Neural cell (in vitro differentiated cells): ENCODE data around the gene CAMK2A. TPM values are rescaled to one million over a fixed set of nuclear protein-coding genes. Genes with fewer than 3 reads are reported as not detected.
"Not testable (repeated sequence)": the region's sequence is repeated elsewhere in the genome, so short reads cannot be mapped to it uniquely, and the experiment has no call there.

ENCODE experiments used
- H2AFZ ChIP-seq: fragments of 200-600, 300-800 bp; sonication (generic), shearing (Covaris generic); 2 replicates; pipeline ENCODE4 v1.6.0; 2014; ENCODE audit warnings: low read depth, mild to moderate bottlenecking, antibody characterized with exemption, low read length, moderate library complexity
- H3F3A ChIP-seq: fragments of 200-600 bp; shearing (Covaris generic); 2 replicates; pipeline ENCODE4 v1.6.1; 2016; ENCODE audit warnings: mild to moderate bottlenecking, moderate library complexity, mixed read lengths, antibody characterized with exemption, low read length; ENCODE audit not compliant: insufficient read depth, poor library complexity, severe bottlenecking
- H3K27ac ChIP-seq: fragments of 200-600, 300-800 bp; sonication (generic), shearing (Covaris generic); 2 replicates; pipeline ENCODE4 v1.5.1; 2014; ENCODE audit warnings: mild to moderate bottlenecking, low read length, moderate library complexity
- H3K27me3 ChIP-seq: fragments of 300-800, 200-600 bp; sonication (generic), shearing (Covaris generic); 2 replicates; pipeline ENCODE4 v1.6.0; 2014; ENCODE audit warnings: mild to moderate bottlenecking, low read depth, low read length, moderate library complexity; ENCODE audit not compliant: insufficient read depth
- H3K36me3 ChIP-seq: fragments of 300-800, 200-600 bp; sonication (generic), shearing (Covaris generic); 2 replicates; pipeline ENCODE4 v1.5.1; 2014; ENCODE audit warnings: mild to moderate bottlenecking, antibody characterized with exemption, low read length, moderate library complexity; ENCODE audit not compliant: insufficient read depth
- H3K4me2 ChIP-seq: fragments of 300-800, 200-600 bp; sonication (generic), shearing (Covaris generic); 2 replicates; pipeline ENCODE4 v1.6.0; 2014; ENCODE audit warnings: mild to moderate bottlenecking, low read length
- H3K4me3 ChIP-seq: fragments of 300-800, 200-600 bp; sonication (generic), shearing (Covaris generic); 2 replicates; pipeline ENCODE4 v1.5.1; 2014; ENCODE audit warnings: mild to moderate bottlenecking, low read length, moderate library complexity
- H3K79me2 ChIP-seq: fragments of 200-600 bp; shearing (Covaris generic); replicated peaks from 2 replicates; pipeline ENCODE4 v1.6.0; 2014; ENCODE audit warnings: mild to moderate bottlenecking, low read length, moderate library complexity; ENCODE audit not compliant: insufficient read depth
- H3K9ac ChIP-seq: fragments of 300-800, 200-600 bp; sonication (generic), shearing (Covaris generic); 2 replicates; pipeline ENCODE4 v1.6.1; 2016; ENCODE audit warnings: mild to moderate bottlenecking, low read length, mixed read lengths
- H3K9me2 ChIP-seq: fragments of 200-600 bp; shearing (Covaris generic); 2 replicates; pipeline ENCODE4 v1.6.1; 2016; ENCODE audit warnings: mild to moderate bottlenecking, low read length, mixed read lengths; ENCODE audit not compliant: insufficient read depth
- H3K9me3 ChIP-seq: fragments of 200-600, 300-800 bp; sonication (generic), shearing (Covaris generic); 2 replicates; pipeline ENCODE4 v1.6.1; 2016; ENCODE audit warnings: mild to moderate bottlenecking, mixed run types, low read length, moderate library complexity, mixed read lengths
- H4K20me1 ChIP-seq: fragments of 200-600 bp; shearing (Covaris generic); 2 replicates; pipeline ENCODE4 v1.6.1; 2016; ENCODE audit warnings: mild to moderate bottlenecking, mixed run types; ENCODE audit not compliant: insufficient read depth
- CTCF ChIP-seq: fragments of 450-650 bp; IDR thresholded peaks from 2 replicates; pipeline ENCODE4 v1.5.1; 2014; ENCODE audit warnings: antibody characterized with exemption, mild to moderate bottlenecking, moderate library complexity; ENCODE audit not compliant: poor library complexity, severe bottlenecking
- EP300 ChIP-seq: fragments of 450-650 bp; conservative IDR thresholded peaks from 2 replicates; pipeline ENCODE4 v1.6.1; 2014; ENCODE audit warnings: antibody characterized with exemption, mild to moderate bottlenecking, moderate library complexity; ENCODE audit not compliant: poor library complexity, severe bottlenecking
- EZH2 ChIP-seq: fragments of 200-600, 300-800 bp; shearing (Covaris generic), sonication (generic); IDR thresholded peaks from 2 replicates; pipeline ENCODE4 v1.6.1; 2014; ENCODE audit warnings: antibody characterized with exemption, low read length, borderline replicate concordance, mild to moderate bottlenecking; ENCODE audit not compliant: insufficient read depth, poor library complexity, severe bottlenecking
- MXI1 ChIP-seq: fragments of 450-650 bp; conservative IDR thresholded peaks from 2 replicates; pipeline ENCODE4 v1.6.1; 2014; ENCODE audit warnings: antibody characterized with exemption, mild to moderate bottlenecking; ENCODE audit not compliant: poor library complexity, severe bottlenecking
- POLR2AphosphoS5 ChIP-seq: IDR thresholded peaks from 2 replicates; pipeline ENCODE4 v1.6.1; 2012
- RAD21 ChIP-seq: fragments of 450-650 bp; conservative IDR thresholded peaks from 2 replicates; pipeline ENCODE4 v1.6.1; 2014; ENCODE audit warnings: antibody characterized with exemption, mild to moderate bottlenecking, moderate library complexity
- REST ChIP-seq: IDR thresholded peaks from 2 replicates; pipeline ENCODE4 v1.6.1; 2012; ENCODE audit warnings: borderline replicate concordance
- SMC3 ChIP-seq: fragments of 450-650 bp; conservative IDR thresholded peaks from 2 replicates; pipeline ENCODE4 v1.6.1; 2014; ENCODE audit warnings: antibody characterized with exemption, mild to moderate bottlenecking, moderate library complexity; ENCODE audit not compliant: poor library complexity
- TAF1 ChIP-seq: IDR thresholded peaks from 2 replicates; pipeline ENCODE4 v1.6.1; 2012; ENCODE audit warnings: low read depth
- polyA plus RNA-seq: library from polyadenylated mRNA; depleted of rRNA; stranded (reverse); fragments of >200 nt; gene quantifications from 2 replicates; pipeline ENCODE4 v1.2.3, GENCODE V29; 2014

Gene CAMK2A
- polyA plus RNA-seq, 1 donor from 2014 or later: 61.7 TPM

DNA sequence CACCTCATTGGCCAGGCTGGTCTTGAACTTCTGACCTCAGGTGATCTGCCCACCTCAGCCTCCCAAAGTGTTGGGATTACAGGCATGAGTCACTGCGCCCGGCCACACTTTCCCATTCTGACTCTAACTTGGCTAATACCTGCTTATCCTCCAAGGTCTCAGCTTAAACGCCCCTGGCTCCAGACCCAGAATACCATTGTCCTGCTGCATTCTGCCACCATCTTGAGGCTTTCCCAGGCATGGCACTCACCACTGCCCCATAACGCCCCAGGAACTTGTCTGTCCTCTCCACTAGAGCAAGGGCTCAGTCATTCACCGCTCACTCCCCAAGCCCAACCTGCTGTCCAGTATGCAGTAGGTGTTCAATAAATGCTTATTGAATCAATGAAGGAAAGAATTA, 39.8 kb downstream of the CAMK2A start:
- H3K79me2 ChIP-seq: no peaks in the 10 kb centered on the region
- no peak overlapping the region for H3K27ac ChIP-seq
- no peak overlapping the region for H3K4me3 ChIP-seq
- H3K36me3 ChIP-seq: peaks cover 6% of the 10 kb centered on the region
- no peaks in the 10 kb centered on the region for H3F3A ChIP-seq
- H3K4me2 ChIP-seq: no peak overlapping the region
- no peaks in the 10 kb centered on the region for H3K27me3 ChIP-seq
- no peak overlapping the region for H3K9ac ChIP-seq
- no peaks in the 10 kb centered on the region for H3K9me2 ChIP-seq
- TF ChIP-seq SMC3: no peak
- no peak for TF ChIP-seq EP300
- TF ChIP-seq TAF1: no peak
- TF ChIP-seq EZH2: no peak
- TF ChIP-seq MXI1: no peak
- no peak for TF ChIP-seq REST
- TF ChIP-seq POLR2AphosphoS5: no peak
- no peak for TF ChIP-seq CTCF
- TF ChIP-seq RAD21: no peak
- no peaks in the 10 kb centered on the region for H4K20me1 ChIP-seq
- no peaks in the 10 kb centered on the region for H3K9me3 ChIP-seq
- H2AFZ ChIP-seq: no peak overlapping the region

- no peaks in the 10 kb centered on the region for H3K9me3 ChIP-seq
- H3K9me2 ChIP-seq: no peaks in the 10 kb centered on the region
- no peaks in the 10 kb centered on the region for H3K79me2 ChIP-seq
- peaks cover 6% of the 10 kb centered on the region for H3K36me3 ChIP-seq
- H3K4me3 ChIP-seq: no peak overlapping the region
- TF ChIP-seq MXI1 (no peak), SMC3 (no peak), EP300 (no peak), EZH2 (no peak), REST (no peak), TAF1 (no peak), POLR2AphosphoS5 (no peak), RAD21 (no peak), CTCF (no peak)
- no peaks in the 10 kb centered on the region for H4K20me1 ChIP-seq
- no peak overlapping the region for H2AFZ ChIP-seq
- H3K9ac ChIP-seq: no peak overlapping the region
- H3F3A ChIP-seq: no peaks in the 10 kb centered on the region
- H3K27me3 ChIP-seq: no peaks in the 10 kb centered on the region
- H3K27ac ChIP-seq: no peak overlapping the region
- no peak overlapping the region for H3K4me2 ChIP-seq
Measured at GRCh38 chr5:150248946-150249345, 40.6 kb downstream of the CAMK2A start.

- not testable (repeated sequence) for H3K79me2 ChIP-seq, H3K9ac ChIP-seq, H2AFZ ChIP-seq, H3K27me3 ChIP-seq, H3K4me3 ChIP-seq, H3K27ac ChIP-seq, H3F3A ChIP-seq, H4K20me1 ChIP-seq, H3K9me3 ChIP-seq, H3K36me3 ChIP-seq, H3K9me2 ChIP-seq, H3K4me2 ChIP-seq
Measured at GRCh38 chr5:150248493-150248892, 41.1 kb downstream of the CAMK2A start.
